Upper lobe of left lung (tissue), 4 donors: Measurements from ENCODE around the gene NEDD4L.

Experiments used
- CTCF ChIP-seq, 6 experiments: fragments of 450-650 bp in 4 of 6; fragments of 200-600 bp in 2 of 6; sonication (generic) in 2 of 6; IDR thresholded peaks; one replicate each; pipeline ENCODE4 v1.5.1; 2016 to 2019; ENCODE audit warnings: antibody characterized with exemption in 6 of 6
- EP300 ChIP-seq, 4 donors: sonication (generic); formaldehyde crosslinking; IDR thresholded peaks; one replicate each; pipeline ENCODE4 v1.5.1; 2017; ENCODE audit warnings: antibody characterized with exemption in 4 of 4, control low read depth in 2 of 4
- POLR2A ChIP-seq, 4 donors: fragments of 450-650 bp; IDR thresholded peaks; one replicate each; pipeline ENCODE4 v1.5.1; 2016 to 2017; ENCODE audit warnings: antibody characterized with exemption in 4 of 4, mild to moderate bottlenecking in 2 of 4
- POLR2AphosphoS5 ChIP-seq, 2 donors: sonication (generic); formaldehyde crosslinking; IDR thresholded peaks; one replicate each; pipeline ENCODE4 v1.5.1; 2017; ENCODE audit warnings: antibody characterized with exemption in 2 of 2

- TF ChIP-seq CTCF (IDR thresholded peaks at IDR 0.05) = no peak
- no peak for TF ChIP-seq POLR2A (IDR thresholded peaks at IDR 0.05)
- TF ChIP-seq POLR2AphosphoS5 (IDR thresholded peaks at IDR 0.05) = no peak
- no peak for TF ChIP-seq EP300 (IDR thresholded peaks at IDR 0.05)
Measured at GRCh38 chr18:58032233-58032632, 11.8 kb upstream of the NEDD4L start.
